Stimulated activated CD8-positive, alpha-beta memory T cell treated with anti-CD3 and anti-CD28 coated beads, Interleukin-7, amount 100 ng/mL, for 4 hours (primary cell): ENCODE data around the gene AKR1A1.

Experiments used
- DNase-seq, 2 donors: peaks; one replicate each; pipeline ENCODE4 v3.0.0-alpha.2; 2020; ENCODE audit warnings: low read depth in 2 of 2

AKR1A1 gene

GRCh38 chr1:45617618-45618017 is 67.0 kb downstream of the AKR1A1 start:
- DNase-seq: no peak

- DNase-seq: no peak
Observed at GRCh38 chr1:45619149-45619921, 68.7 kb downstream of the AKR1A1 start.
